NCI-H1105 (cell line): Measurements from ENCODE around the gene EHD4.

ENCODE experiments used
- DNase-seq: peaks from one replicate; lab custom pipeline; 2025; lab: John Stamatoyannopoulos, UW

The EHD4 gene

DNA sequence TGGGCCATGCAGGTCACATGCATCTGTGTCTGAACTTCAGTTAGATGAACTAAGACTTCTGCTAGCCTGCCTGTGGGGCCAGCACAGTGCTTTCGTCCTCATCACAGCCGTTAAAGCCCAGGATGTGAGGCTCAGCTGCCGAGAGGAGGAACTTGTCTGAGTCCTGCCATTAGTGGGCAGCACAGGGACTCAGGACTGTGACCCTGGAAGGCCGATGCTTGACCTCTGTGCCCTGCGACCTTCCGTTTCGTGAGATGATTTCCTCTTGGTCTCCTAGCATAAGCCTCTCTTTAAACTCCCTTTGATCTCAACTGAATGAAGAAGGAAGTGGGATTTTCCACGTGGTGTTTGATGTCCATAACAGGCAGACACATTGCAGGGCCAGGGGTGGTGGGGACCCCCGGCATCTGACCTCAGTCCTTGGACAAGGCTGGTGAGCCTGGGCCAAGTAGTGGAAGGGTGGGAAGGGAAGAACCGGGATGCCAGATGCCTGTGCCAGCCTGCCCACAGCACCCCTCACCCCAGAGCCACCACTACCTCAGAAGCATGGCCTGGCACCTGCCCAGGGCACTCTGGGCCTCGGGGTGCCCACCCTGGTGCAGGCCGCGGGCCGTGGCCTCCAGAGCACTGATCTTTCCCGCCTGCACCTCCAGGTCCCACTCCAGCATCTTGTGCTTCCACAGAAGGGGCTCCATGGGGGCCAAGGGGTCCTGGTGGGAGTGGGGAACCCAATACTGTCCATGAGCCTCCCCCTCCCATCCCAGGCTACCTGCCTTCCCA lies 112.1 kb downstream of the EHD4 start:
- no peak for DNase-seq

DNA sequence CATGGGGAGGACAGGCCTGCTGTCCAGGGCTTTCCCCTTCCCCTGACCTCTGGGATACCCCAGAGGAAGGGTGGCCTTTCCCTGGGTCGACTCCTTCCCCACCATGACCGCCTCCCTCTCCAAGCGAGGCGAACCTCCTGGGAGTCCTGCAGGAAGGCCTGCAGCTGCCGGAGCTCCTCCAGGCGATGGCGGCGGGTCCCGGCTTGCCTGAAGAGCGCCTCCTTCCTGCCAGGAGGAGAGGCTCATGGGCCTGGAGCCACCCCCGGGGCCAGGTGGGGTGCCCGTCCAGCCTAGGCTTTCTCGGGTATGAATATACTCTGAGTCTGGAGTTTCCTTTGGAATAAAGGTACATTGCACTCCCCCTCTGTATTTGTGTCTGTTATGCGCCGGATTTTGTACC lies 113.6 kb downstream of the EHD4 start:
- no peak for DNase-seq

DNA sequence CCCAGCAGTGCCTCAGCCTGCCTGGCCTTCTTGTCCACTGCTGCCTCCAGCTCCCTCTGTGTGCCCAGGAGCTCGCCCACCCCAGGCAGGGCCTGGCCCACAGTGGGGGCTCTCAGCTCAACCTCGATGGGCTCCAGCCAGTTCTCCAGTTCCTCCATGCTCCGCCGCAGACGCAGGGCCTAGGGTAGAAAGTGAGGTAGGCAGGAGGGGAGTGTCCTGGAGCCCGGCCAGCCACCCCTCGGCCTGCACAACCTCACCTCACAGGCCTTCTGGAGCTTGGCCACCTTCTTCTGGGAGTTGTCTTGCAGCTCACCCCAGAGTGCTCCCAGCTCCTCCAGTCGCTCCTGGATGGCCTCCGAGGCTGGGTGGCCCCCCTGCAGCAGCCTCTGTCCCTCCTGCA lies 115.0 kb downstream of the EHD4 start:
- no peak for DNase-seq

DNA sequence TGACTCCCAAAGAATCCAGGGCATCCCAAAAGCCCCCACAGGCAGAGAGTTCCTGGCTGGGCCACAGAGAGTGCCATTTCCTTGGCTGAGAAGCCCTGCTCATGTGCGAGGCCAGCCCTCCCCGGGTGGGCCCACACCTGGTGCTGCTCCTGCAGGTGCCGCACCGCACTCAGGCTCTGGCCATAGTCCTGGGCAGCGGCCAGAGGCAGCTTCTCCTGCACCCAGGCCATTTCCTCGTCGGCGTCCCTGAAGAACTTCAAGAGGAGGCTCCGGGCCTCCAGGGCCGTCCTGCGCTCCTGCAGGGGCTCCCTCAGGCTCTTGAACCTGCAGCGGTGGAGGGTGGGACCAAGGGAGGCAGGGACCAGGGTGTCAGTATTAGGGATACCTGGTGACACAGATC lies 115.6 kb downstream of the EHD4 start:
- no peak for DNase-seq

DNA sequence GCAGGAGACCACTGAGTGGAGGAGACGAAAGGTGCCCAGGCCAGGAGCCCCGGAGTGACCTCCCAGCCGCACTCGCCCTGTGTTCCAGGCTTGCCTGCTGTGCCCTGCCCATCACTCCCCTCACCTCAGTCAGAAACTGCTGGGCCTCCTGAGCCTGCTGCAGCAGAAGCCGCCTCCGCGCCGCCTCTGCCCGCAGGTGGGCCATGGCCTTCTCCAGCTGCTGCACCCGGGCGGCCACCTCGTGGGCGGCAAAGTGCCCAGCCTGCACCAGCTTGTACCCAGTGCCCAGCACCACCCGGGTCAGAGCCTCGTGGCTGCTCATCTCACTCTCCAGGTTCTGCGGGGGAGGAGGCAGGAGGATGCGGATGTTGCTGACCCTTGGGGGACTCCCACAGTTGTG lies 116.1 kb downstream of the EHD4 start:
- DNase-seq, result no peak

DNA sequence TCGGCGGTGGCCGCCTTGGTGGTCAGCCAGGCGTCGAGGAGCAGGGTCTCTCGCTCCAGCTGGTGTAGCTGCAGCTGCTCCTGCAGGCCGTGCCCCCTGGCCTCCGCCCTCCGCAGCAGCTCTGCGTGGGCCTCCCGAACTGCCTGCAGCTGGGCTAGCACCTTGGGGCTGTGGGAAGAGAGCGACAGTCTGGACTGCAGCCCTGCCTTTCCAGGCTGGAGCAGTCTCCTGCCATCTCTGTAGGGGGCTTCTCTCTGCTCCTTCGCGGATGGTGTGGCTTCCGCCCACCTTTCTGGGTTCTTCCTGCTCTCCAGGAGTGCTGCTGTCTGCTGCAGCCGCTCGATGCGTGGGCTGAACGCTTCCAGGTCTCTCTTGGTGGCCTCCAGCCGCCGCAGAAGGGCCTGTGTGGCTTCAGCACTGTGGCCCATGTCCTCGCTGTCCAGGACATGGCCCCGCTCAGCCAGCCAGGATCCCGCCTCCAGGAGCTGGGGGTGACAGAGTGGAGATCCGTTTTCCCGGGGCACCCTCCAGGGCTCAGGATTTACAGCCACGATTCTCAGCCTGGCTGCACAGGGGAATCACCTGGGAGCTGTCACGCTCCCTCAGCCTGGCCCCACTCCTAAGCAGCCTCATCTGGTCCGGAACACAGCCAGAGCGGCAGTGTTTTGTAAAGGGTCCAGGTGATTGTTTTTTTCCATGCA lies 116.9 kb downstream of the EHD4 start:
- DNase-seq, result no peak

DNA sequence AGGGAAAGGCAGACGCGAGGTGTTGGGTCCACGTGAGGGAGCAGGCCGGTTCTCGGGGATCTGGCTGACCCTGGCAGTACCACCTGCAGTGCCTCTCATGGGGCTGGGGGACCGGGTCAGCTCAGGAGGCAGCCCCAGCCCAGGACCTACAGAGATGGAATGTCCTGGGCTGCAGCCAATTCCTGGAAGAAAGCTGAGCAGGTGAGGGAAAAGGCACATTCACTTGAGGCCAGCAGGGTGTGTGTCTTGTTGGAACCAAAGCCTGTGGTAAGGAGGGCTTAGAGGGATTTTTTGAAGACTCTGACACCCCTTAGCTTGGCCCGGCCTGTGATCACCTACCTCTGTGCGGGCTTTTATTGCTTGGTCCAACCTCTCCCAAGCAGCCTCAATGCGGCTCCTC lies 117.9 kb downstream of the EHD4 start:
- no peak for DNase-seq

DNA sequence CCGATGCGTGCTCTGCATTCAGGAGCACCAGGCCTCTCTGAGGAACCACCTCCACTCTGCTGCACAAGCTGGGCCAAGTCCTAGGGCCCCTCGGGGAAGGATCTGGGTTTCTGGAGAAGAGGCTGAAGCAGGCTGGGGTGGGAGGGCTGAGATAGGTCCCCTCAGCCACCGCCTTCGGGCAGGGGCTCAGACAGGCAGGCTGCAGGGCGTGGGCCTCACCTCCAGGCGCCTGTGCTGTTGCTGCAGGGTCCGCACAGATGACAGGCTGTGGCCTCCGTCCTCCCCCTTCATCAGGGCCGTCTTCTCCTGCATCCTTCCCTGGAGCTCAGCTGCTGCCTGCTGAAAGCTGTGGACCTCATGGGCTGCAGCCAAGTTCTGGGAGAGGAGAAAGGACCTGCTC lies 118.5 kb downstream of the EHD4 start:
- no peak for DNase-seq

DNA sequence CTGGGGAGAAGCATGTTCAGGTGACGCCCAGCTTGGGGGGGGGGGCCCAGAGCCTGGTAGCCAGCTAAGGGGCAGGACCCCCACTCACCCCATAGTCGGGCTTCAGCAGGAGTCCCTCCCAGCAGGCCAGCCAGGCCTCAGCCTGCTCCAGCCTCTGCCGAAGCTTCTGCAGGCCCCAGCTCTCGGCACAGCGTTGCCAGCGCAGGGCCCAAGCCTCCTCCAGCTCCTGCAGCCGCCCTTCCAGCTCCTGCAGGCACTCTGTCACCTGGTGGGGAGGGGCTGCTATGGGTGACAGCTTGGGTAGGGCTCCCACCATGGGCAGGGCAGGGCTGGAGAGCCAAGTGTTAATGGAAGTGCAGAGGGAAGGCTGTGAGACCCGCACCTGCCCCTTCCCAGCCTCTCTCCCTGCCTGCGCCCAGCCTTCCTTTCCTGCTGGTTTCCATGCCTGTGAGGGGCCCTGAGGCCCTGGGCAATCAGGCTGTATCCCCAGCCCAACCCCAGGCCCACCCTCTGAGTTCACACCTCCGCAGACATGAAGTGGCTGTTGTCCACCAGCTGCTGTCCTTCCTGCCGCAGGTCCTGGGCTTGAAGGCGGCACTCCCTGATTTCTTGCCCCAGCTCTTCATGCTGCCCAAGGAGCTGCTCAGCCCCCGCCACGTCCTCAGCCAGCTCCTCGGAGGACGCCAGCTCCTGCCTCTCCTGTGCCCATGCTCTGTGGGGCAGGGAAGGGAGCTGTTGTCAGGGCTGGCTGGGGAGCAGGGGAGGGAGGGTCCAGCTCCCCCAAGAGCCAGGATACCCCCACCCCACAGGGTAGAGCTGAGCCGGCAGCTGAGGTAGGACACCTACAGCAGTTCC lies 119.4 kb downstream of the EHD4 start:
- DNase-seq, result no peak

DNA sequence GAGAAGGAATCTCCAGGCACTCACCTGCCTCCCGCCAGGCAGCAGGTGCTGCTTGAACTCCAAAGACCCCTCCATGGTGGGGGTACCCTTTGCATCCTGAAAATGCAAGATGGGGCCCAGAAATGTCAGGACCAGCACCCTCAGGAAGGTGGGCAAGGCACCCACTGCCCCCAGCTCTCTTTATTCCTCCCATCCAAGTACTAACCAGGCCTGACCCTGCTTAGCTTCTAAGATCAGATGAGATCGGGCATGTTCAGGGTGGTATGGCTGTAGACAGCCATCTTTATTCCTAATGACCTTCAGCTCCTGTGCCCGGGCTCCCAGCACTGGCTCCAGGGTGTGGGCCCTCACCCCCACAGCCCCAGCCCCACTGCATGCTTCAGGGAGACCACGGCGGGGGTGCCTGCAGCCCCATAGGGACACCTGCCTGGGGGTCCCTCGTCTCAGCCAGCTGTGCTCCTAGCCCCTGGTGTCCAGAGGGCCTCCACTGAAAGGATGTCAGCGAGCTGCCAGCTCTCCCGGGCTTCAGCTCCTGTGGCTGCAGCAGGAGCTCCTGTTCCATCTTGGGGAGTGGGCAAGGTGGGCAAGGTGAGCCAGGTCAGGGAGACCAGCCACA lies 120.5 kb downstream of the EHD4 start:
- no peak for DNase-seq

DNA sequence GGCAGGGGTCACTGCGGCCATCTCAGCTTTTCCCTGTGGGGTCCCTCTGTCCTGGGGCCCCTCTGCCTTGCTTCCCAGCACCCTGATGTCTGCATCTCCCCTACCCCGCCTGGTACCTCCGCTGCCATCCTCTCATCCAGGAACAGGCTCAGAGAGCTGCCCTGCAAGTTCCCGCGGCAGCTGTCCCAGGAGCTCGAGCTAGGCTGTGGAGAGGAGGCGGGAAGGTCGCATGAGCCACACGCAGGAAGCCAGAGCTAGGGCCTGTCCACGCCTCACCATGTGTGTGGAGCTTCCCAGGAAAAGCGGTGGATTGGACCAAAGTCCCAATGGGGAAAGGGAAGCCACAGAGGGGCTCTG lies 121.2 kb downstream of the EHD4 start:
- no peak for DNase-seq

DNA sequence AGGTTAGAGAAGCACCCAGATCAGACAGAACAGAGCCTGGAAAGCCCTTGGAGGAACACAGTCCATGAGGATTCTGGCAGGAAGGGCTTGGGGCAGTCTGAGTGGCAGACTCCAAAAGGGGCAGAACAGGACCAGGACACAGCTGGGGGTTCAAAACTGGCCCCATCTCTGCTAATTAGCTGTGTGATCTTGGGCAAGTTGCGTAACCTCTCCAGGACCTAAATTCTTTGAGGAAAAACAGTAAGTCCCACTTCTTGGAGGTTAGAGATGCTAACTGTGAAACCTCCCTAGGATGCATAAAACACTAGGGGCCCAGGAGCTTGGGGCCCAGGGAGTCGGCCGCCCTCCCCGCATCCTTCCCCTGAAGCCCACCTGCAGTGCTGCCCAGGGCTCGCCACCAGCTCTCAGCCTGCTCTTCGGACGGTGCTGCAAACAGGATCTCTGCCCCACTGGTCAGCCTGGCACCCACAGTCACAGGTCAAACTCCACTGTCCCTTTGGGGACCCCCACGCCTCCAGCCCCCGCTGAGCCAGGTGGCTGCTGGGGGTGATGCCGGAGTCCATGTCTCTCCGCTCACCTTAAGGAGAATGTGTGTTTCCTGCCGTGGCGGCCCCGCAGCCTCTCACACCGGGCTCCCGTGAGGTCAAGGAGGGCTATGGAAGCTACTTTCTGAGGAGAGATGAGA lies 121.7 kb downstream of the EHD4 start:
- DNase-seq, result no peak

DNA sequence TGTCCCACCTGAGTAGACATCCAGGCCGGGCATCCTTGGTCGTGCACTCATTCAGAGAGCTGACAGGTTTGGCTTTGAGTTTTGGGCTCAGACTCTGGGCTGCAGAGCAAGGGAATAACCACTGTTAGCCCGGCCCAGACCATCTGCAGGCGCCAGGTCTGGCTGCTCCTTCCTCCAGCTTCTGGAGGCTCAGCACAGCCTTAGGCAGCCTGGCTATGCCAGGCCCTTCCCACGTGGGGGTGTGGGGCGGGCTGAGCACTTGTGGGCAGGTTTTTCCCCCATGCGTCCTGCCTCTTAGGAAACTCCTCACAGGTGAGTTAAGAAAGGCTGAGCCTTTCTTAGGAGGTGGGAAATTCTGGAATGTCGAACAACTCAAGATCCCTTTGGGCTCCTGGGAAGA lies 122.5 kb downstream of the EHD4 start:
- DNase-seq, result no peak

DNA sequence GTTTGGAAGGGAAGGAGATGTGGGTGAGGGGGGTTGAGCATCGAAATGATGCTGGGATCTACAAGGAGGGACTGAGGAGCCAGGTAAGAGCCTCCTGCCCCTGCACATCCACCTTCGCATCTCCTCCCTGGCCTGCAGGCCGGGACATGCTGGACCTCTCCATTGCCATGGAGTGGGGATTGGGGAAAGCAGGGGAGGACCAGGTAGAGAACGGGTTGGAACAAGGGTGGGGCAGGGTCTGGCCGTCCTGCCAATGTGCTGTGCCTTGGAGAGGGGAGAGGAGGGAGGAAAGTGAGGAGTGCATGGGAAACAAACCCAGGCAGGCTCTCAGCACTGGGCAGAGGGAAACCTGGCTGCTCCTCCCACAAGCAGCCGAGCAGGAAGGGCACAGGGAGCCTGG lies 123.2 kb downstream of the EHD4 start:
- DNase-seq, result no peak

DNA sequence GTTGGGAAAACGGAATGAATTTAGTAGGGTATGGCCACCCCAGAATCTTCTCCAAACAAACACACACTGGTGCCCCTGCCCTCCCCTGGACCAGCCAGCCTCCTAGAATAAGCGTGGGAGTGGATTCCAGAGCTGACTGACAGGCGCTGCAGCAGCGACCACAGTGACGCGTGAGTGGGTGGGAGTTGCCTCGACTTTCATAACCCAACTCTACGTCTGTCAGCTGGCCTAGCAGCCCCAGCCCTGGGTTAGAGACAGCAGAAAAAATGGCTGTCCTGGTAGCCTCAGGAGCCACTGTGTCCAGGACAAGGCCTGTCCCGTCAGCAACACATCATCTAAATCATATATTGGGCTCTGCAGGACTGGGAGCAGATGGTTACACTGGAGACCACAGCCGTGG lies 123.7 kb downstream of the EHD4 start:
- no peak for DNase-seq

DNA sequence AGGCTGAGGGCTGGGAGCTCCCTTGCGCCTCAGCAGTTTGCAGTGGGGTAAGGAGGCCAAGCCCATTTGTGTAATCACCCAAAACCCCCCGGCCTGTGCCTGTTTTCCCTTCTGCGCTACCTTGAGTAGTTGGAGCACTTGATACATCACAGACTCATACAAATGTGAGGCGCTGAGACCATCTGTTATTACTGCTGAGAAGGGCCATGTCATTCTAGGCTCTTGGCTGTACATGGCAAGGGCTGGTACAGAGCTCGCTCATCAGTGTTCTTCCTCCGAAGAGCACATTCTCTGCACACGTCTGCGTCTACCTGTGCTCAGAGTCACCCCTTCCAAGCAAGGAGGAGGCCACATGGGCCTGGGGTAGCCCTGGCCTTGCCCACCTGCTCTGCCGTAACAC lies 124.4 kb downstream of the EHD4 start:
- DNase-seq, result no peak

DNA sequence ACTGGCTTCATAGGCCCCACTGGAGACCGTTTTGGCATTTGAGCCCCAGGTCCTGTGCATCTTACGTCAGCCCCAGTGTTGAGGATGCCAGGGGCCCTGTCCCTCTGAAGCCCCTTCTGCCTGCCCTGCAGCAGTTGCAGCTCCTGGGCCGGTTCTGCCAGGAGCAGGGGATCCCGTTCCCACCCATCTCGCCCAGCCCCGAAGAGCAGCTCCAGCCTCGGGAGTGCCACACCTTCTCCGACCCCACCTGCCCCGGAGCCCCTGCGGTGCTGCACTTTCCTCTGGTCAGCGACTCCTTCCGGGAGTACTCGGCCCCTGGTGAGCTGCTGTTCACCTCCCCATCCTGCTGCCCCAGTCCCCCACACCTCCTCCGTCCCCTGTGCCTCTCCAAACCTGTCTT lies 125.2 kb downstream of the EHD4 start:
- no peak for DNase-seq
